PFSK-1 (cell line): Measurements from ENCODE around the gene LINC00632.

Experiments used
- FOXP2 ChIP-seq: optimal IDR thresholded peaks from 2 replicates; pipeline ENCODE3; 2011; ENCODE audit warnings: borderline replicate concordance, control low read depth, inconsistent platforms; ENCODE audit not compliant: insufficient read depth; ENCODE audit errors: extremely low read length, extremely low read depth
- POLR2AphosphoS5 ChIP-seq: IDR thresholded peaks from 2 replicates; pipeline ENCODE4 v1.6.1; 2012; ENCODE audit warnings: low read depth, mild to moderate bottlenecking, control low read depth, low read length, moderate library complexity
- SIN3A ChIP-seq: IDR thresholded peaks from 2 replicates; pipeline ENCODE4 v1.6.1; 2012; ENCODE audit warnings: mild to moderate bottlenecking, low read length, moderate library complexity, borderline replicate concordance; ENCODE audit not compliant: insufficient read depth
- TAF1 ChIP-seq: IDR thresholded peaks from 2 replicates; pipeline ENCODE4 v1.6.1; 2012; ENCODE audit warnings: low read length, control low read depth, borderline replicate concordance; ENCODE audit not compliant: insufficient read depth
- TF ChIP-seq, protein P1 (sequence below), 2 experiments: IDR thresholded peaks; 2 replicates each; pipeline versions ENCODE4 v1.6.1 to v1.8.0; 2011 to 2012; ENCODE audit warnings: low read depth in 2 of 2, low read length in 2 of 2, control low read depth in 1 of 2, inconsistent platforms in 1 of 2, mild to moderate bottlenecking in 1 of 2, moderate library complexity in 1 of 2; ENCODE audit not compliant: insufficient read depth in 1 of 2

The LINC00632 gene

GRCh38 chrX:140687706-140688105, 21.9 kb upstream of the LINC00632 start:
- no peak for TF ChIP-seq FOXP2
- no peak for TF ChIP-seq SIN3A
- TF ChIP-seq TAF1, result no peak
- TF ChIP-seq, protein P1, sequence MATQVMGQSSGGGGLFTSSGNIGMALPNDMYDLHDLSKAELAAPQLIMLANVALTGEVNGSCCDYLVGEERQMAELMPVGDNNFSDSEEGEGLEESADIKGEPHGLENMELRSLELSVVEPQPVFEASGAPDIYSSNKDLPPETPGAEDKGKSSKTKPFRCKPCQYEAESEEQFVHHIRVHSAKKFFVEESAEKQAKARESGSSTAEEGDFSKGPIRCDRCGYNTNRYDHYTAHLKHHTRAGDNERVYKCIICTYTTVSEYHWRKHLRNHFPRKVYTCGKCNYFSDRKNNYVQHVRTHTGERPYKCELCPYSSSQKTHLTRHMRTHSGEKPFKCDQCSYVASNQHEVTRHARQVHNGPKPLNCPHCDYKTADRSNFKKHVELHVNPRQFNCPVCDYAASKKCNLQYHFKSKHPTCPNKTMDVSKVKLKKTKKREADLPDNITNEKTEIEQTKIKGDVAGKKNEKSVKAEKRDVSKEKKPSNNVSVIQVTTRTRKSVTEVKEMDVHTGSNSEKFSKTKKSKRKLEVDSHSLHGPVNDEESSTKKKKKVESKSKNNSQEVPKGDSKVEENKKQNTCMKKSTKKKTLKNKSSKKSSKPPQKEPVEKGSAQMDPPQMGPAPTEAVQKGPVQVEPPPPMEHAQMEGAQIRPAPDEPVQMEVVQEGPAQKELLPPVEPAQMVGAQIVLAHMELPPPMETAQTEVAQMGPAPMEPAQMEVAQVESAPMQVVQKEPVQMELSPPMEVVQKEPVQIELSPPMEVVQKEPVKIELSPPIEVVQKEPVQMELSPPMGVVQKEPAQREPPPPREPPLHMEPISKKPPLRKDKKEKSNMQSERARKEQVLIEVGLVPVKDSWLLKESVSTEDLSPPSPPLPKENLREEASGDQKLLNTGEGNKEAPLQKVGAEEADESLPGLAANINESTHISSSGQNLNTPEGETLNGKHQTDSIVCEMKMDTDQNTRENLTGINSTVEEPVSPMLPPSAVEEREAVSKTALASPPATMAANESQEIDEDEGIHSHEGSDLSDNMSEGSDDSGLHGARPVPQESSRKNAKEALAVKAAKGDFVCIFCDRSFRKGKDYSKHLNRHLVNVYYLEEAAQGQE (IDR thresholded peaks at IDR 0.05; ENCODE audit: insufficient read depth in 1 of 2, low read depth in 2 of 2, low read length in 2 of 2), result no peak

- TF ChIP-seq FOXP2 (no peak), POLR2AphosphoS5 (no peak), SIN3A (no peak), TAF1 (no peak)
Measured at GRCh38 chrX:140697618-140698017, 11.9 kb upstream of the LINC00632 start.

DNA sequence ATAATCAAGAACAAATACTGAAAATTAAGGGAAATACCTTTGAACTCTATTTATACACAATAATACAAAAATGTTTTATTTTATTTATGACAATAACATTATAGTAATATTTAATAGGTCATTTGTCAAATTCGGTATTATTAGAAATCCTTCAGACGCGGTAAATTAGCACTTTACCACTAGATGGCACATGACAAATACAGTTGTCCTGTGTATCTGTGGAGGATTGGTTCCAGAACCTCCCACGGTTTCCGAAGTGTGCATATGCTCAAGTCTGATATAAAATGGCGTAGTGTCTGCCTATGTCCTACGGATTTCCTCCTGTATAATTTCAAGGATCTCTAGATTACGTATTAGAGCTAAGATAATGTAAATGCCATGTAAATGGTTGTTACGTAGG, 8.1 kb upstream of the LINC00632 start:
- TF ChIP-seq POLR2AphosphoS5 (no peak), SIN3A (no peak), FOXP2 (no peak), TAF1 (no peak)
- TF ChIP-seq, protein P1 (IDR thresholded peaks at IDR 0.05; ENCODE audit: insufficient read depth in 1 of 2, low read depth in 2 of 2, low read length in 2 of 2), result no peak

DNA sequence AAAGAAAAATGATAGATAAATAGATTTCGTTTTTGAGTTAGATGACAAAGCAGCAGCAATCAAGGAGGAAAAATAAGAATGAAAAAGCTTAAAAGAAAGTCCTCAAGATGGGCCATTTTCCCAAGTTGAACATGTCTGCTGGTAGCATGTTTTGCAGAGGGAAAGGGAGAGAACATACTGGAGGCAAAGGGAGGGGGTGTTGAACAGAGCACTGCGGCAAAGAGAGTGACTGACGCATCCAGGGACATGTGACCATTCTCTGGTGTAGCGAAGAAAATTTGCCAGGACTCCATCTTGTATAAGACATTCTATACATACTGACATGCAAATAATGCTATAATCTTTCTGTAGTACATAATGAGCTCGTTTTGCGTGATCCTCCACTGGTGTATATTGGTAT, 1.2 kb downstream of the LINC00632 start:
- TF ChIP-seq SIN3A (no peak), FOXP2 (no peak), POLR2AphosphoS5 (no peak), TAF1 (no peak)
- TF ChIP-seq, protein P1 (IDR thresholded peaks at IDR 0.05; ENCODE audit: insufficient read depth in 1 of 2, low read depth in 2 of 2, low read length in 2 of 2), result no peak

DNA sequence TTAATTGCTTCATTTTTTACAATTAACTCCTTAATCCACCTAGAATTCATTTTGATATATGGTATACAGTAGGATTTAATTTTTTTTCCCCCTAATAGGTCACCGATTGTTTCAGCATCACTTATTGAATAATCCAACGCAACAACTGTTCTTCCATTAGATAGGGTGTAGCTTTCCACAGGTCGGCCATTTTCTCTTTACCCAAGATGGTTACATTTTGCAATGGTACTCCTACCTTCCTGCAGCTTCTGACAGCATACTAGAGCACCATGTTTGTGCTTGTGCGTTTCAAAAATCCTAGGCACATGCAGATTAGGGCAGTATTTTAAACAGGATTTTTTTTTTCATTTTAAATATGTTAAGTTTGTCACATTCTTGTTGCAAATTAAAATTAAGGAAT, 2.3 kb downstream of the LINC00632 start:
- no peak for TF ChIP-seq TAF1
- no peak for TF ChIP-seq SIN3A
- TF ChIP-seq, protein P1 (IDR thresholded peaks at IDR 0.05; ENCODE audit: insufficient read depth in 1 of 2, low read depth in 2 of 2, low read length in 2 of 2), result no peak
- TF ChIP-seq FOXP2, result no peak
- TF ChIP-seq POLR2AphosphoS5, result no peak
